ENCODE results near the gene C1orf105. TPM values are rescaled to one million over a fixed set of nuclear protein-coding genes. Genes with fewer than 3 reads are reported as not detected.

Gene C1orf105
- total and polyA plus RNA-seq, 10 of the 15 experiments (the other 5 are each of a cell fraction or from before 2014, with no cell fraction given): not detected

DNA sequence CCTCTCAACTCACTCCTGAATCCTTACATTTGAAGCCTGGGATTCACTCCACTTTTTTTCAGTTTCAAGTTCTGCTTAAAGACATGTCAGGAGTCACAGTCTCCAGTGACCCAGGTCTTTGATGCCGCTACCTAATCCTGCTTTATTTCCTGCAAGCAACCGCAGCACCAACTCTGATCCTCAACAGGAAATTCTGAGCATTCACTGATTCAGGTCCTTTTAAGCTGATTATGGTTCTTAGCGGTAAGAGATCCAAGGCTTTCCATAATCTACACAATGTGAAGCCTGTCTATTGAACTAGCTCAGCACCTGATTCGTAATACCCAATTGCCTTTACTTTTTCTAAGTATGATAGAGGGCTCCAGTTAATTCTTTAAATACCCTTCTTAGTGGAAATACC is 67.1 kb downstream of the C1orf105 start:
- CTCF ChIA-PET: interaction anchor here (0.7 kb wide), 1 partner anchor 19 kb away, joined by 4 read pairs; no protein-coding TSS in a partner anchor
- BruUV-seq (replicated peaks): no TSS peak
- POLR2A ChIA-PET: no interaction called here
- TF ChIP-seq BCL3 (IDR thresholded peaks at IDR 0.05; ENCODE audit: borderline replicate concordance, insufficient read depth, low read depth, low read length, poor library complexity, severe bottlenecking): no peak
- TF ChIP-seq PAX5 (IDR thresholded peaks at IDR 0.05; ENCODE audit: borderline replicate concordance, low read depth, low read length): no peak
- TF ChIP-seq, protein P1, sequence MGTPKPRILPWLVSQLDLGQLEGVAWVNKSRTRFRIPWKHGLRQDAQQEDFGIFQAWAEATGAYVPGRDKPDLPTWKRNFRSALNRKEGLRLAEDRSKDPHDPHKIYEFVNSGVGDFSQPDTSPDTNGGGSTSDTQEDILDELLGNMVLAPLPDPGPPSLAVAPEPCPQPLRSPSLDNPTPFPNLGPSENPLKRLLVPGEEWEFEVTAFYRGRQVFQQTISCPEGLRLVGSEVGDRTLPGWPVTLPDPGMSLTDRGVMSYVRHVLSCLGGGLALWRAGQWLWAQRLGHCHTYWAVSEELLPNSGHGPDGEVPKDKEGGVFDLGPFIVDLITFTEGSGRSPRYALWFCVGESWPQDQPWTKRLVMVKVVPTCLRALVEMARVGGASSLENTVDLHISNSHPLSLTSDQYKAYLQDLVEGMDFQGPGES (IDR thresholded peaks at IDR 0.05): no peak
- TF ChIP-seq JUND (IDR thresholded peaks at IDR 0.05; ENCODE audit: low read depth, low read length): no peak
- TF ChIP-seq MEF2A (IDR thresholded peaks at IDR 0.05; ENCODE audit: insufficient read depth, low read depth, low read length): no peak
- no peak for TF ChIP-seq SMAD5 (IDR thresholded peaks at IDR 0.05; ENCODE audit: low read depth)
- no peak for TF ChIP-seq MTA2 (IDR thresholded peaks at IDR 0.05; ENCODE audit: low read depth)
- TF ChIP-seq IRF4 (IDR thresholded peaks at IDR 0.05; ENCODE audit: low read depth, low read length): no peak
- TF ChIP-seq DPF2 (IDR thresholded peaks at IDR 0.05): no peak
- no peak for TF ChIP-seq FOXM1 (IDR thresholded peaks at IDR 0.05; ENCODE audit: low read depth, low read length)
- TF ChIP-seq ZNF24 (IDR thresholded peaks at IDR 0.05): no peak
- TF ChIP-seq SRF (IDR thresholded peaks at IDR 0.05; ENCODE audit: low read depth in 2 of 2, low read length in 2 of 2): no peak
- TF ChIP-seq RAD21 (IDR thresholded peaks at IDR 0.05; ENCODE audit: insufficient read depth, low read depth, low read length): no peak
- TF ChIP-seq NR2C2 (IDR thresholded peaks at IDR 0.05; ENCODE audit: borderline replicate concordance, control insufficient read depth, insufficient read length, low read depth): no peak
- TF ChIP-seq, protein P2, sequence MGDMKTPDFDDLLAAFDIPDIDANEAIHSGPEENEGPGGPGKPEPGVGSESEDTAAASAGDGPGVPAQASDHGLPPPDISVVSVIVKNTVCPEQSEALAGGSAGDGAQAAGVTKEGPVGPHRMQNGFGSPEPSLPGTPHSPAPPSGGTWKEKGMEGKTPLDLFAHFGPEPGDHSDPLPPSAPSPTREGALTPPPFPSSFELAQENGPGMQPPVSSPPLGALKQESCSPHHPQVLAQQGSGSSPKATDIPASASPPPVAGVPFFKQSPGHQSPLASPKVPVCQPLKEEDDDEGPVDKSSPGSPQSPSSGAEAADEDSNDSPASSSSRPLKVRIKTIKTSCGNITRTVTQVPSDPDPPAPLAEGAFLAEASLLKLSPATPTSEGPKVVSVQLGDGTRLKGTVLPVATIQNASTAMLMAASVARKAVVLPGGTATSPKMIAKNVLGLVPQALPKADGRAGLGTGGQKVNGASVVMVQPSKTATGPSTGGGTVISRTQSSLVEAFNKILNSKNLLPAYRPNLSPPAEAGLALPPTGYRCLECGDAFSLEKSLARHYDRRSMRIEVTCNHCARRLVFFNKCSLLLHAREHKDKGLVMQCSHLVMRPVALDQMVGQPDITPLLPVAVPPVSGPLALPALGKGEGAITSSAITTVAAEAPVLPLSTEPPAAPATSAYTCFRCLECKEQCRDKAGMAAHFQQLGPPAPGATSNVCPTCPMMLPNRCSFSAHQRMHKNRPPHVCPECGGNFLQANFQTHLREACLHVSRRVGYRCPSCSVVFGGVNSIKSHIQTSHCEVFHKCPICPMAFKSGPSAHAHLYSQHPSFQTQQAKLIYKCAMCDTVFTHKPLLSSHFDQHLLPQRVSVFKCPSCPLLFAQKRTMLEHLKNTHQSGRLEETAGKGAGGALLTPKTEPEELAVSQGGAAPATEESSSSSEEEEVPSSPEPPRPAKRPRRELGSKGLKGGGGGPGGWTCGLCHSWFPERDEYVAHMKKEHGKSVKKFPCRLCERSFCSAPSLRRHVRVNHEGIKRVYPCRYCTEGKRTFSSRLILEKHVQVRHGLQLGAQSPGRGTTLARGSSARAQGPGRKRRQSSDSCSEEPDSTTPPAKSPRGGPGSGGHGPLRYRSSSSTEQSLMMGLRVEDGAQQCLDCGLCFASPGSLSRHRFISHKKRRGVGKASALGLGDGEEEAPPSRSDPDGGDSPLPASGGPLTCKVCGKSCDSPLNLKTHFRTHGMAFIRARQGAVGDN (IDR thresholded peaks at IDR 0.05): no peak
- TF ChIP-seq KAT2A (conservative IDR thresholded peaks at IDR 0.05; ENCODE audit: control insufficient read depth, low read depth, low read length): no peak
- no peak for TF ChIP-seq EGR1 (IDR thresholded peaks at IDR 0.05; ENCODE audit: borderline replicate concordance in 1 of 2, low read depth in 2 of 2, low read length in 2 of 2)

More for the DNA sequence above, 67.1 kb downstream of the C1orf105 start:
- intact Hi-C loops (cut with micrococcal nuclease; ENCODE audit: unreplicated experiment): no loop called here
- in situ Hi-C loops (cut with MboI): no loop called here
- no peak for DNase-seq (ENCODE audit: low read depth, low spot score)
- SMC1A ChIA-PET (ENCODE audit: uncharacterized antibody, unreplicated experiment): interaction anchor here (0.7 to 1.7 kb wide), 3 partner anchors 19 to 55 kb away, joined by 4 read pairs; no protein-coding TSS in a partner anchor
- Histone ChIP-seq H3K27ac (ENCODE audit: control insufficient read depth, insufficient read depth) (no peak overlapping the region), H3K79me2 (ENCODE audit: control insufficient read depth, insufficient read depth, low read length) (no peaks in the 10 kb centered on the region), H3K4me2 (ENCODE audit: control insufficient read depth, insufficient read depth) (no peak overlapping the region), H2AFZ (ENCODE audit: control insufficient read depth, low read depth, low read length) (no peak overlapping the region), H3K9me3 (replicated peaks; ENCODE audit: control insufficient read depth, insufficient read depth, low read length) (no peaks in the 10 kb centered on the region), H4K20me1 (ENCODE audit: control insufficient read depth, insufficient read depth) (no peaks in the 10 kb centered on the region), H3K9ac (ENCODE audit: control insufficient read depth, insufficient read depth, low read length) (no peak overlapping the region), H3K4me1 (ENCODE audit: control insufficient read depth, insufficient read depth, low read length) (no peaks in the 10 kb centered on the region), H3K4me3 (no peak overlapping the region), H3K27me3 (replicated peaks in 1 of 2; ENCODE audit: control insufficient read depth in 2 of 2, insufficient read depth in 2 of 2, low read length in 1 of 2) (peaks cover 0 to 3% of the 10 kb centered on the region in 2 experiments; a peak in 1 of 4 replicates), H3K36me3 (ENCODE audit: control insufficient read depth in 2 of 2, insufficient read depth in 2 of 2, low read length in 1 of 2) (no peaks in the 10 kb centered on the region)
- FAIRE-seq: no peak
- RAD21 ChIA-PET (ENCODE audit: unreplicated experiment): interaction anchor here (0.8 to 1.2 kb wide), 2 partner anchors 36 to 45 kb away, joined by 3 read pairs; no protein-coding TSS in a partner anchor
- ATAC-seq: no peak
- WGBS (ENCODE audit: insufficient coverage, insufficient replicate concordance, low lambda C conversion rate, missing lambda C conversion rate): 46% methylated on average over 4 of the region's 4 CpGs

All from GM12878 (cell line).